ENCODE results near the gene ANO10. TPM values are rescaled to one million over a fixed set of nuclear protein-coding genes. Genes with fewer than 3 reads are reported as not detected.

ANO10 gene
- total and polyA plus RNA-seq, 2 of the 8 experiments (the other 6 are each of a cell fraction or from before 2014, with no cell fraction given): 38.0 to 53.2 TPM

DNA sequence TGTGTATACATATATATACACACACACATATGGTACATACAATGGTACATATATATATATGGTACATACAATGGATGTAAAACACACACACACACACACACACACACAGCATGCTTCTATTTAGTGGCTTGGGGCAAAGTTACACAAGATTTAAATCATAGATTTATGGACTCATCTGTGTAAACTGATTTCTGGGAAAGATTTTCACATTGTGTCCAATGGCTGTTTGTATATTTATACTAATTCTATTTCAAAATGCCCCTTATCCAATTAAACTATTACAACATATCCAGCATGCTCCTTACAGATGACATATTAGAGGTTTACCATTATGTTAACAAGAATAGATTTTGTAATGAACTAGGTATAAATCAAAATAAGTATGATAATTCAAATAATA lies 94.9 kb downstream of the ANO10 start (continued):
- no peak for TF ChIP-seq KDM4A (IDR thresholded peaks at IDR 0.05; ENCODE audit: low read depth, low read length, severe bottlenecking)
- no peak for TF ChIP-seq EZH2 (IDR thresholded peaks at IDR 0.05; ENCODE audit: low read depth, low read length, severe bottlenecking)
- TF ChIP-seq CBX5 (IDR thresholded peaks at IDR 0.05; ENCODE audit: low read depth, low read length): no peak
- no peak for TF ChIP-seq POLR2AphosphoS5 (IDR thresholded peaks at IDR 0.05; ENCODE audit: low read depth, low read length)

All from H1 (cell line).